Lower leg skin (tissue), 3 donors: ENCODE data around the gene POU2AF1.

ENCODE experiments used
- POLR2A ChIP-seq, 2 donors: fragments of 450-650 bp; IDR thresholded peaks; one replicate each; pipeline ENCODE4 v1.6.1; 2016 to 2017; ENCODE audit warnings: antibody characterized with exemption in 2 of 2, mild to moderate bottlenecking in 1 of 2, moderate library complexity in 1 of 2
- TF ChIP-seq, protein P1 (sequence below), 3 donors: fragments of 450-650 bp; IDR thresholded peaks; one replicate each; pipeline ENCODE4 v1.5.1; 2016; ENCODE audit warnings: antibody characterized with exemption in 3 of 3, mild to moderate bottlenecking in 3 of 3, moderate library complexity in 2 of 3

DNA sequence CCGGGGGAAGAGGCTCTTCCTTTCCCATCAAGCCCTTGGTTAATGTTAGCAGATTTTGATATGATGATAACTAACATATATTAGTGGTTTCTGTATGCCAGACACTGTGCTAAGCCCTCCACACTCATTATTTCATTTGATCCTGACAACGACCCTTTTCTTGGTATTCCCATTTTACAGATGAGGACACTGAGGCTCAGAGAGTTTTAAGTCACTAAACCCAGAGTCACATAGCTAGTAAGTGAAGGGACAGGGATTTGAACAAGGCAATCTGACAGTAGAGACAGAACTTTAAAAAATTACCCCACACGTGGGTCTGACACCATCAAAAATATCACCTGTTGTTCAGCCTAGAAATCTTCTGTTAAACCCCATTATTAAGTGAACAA, 22.4 kb downstream of the POU2AF1 start:
- TF ChIP-seq, protein P1, sequence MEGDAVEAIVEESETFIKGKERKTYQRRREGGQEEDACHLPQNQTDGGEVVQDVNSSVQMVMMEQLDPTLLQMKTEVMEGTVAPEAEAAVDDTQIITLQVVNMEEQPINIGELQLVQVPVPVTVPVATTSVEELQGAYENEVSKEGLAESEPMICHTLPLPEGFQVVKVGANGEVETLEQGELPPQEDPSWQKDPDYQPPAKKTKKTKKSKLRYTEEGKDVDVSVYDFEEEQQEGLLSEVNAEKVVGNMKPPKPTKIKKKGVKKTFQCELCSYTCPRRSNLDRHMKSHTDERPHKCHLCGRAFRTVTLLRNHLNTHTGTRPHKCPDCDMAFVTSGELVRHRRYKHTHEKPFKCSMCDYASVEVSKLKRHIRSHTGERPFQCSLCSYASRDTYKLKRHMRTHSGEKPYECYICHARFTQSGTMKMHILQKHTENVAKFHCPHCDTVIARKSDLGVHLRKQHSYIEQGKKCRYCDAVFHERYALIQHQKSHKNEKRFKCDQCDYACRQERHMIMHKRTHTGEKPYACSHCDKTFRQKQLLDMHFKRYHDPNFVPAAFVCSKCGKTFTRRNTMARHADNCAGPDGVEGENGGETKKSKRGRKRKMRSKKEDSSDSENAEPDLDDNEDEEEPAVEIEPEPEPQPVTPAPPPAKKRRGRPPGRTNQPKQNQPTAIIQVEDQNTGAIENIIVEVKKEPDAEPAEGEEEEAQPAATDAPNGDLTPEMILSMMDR (IDR thresholded peaks at IDR 0.05) = no peak
- TF ChIP-seq POLR2A (IDR thresholded peaks at IDR 0.05) = no peak
